MCF 10A (cell line): ENCODE data around the gene ADGRD1. TPM values are rescaled to one million over a fixed set of nuclear protein-coding genes. Genes with fewer than 3 reads are reported as not detected.
"Not testable (repeated sequence)": the region's sequence is repeated elsewhere in the genome, so short reads cannot be mapped to it uniquely, and the experiment has no call there.

ENCODE experiments used
- BruUV-seq: library from RNA; stranded (reverse); fragments of 400-500 nt; replicated peaks from 2 replicates; lab custom pipeline; 2021; lab: Mats Ljungman, UMichigan
- CTCF ChIA-PET: fragments of 300-600 bp; sonication (Branson Sonifier 250); formaldehyde crosslinking; extraction: SDS; loops from one replicate; lab custom pipeline; 2021; ENCODE audit warnings: antibody characterized with exemption, inconsistent platforms; lab: Yijun Ruan, JAX
- POLR2A ChIA-PET: fragments of 300-600, 350-650 bp; sonication (Branson Sonifier 250); formaldehyde crosslinking; extraction: SDS; loops from one replicate; lab custom pipeline; 2020; ENCODE audit warnings: antibody characterized with exemption, inconsistent platforms; lab: Yijun Ruan, JAX
- DNase-seq: peaks from one replicate; pipeline ENCODE4 v3.0.0-alpha.2; 2018; ENCODE audit not compliant: unreplicated experiment
- H3K27ac Mint-ChIP-seq: one replicate; pipeline ENCODE4 v1.8.0; 2022; ENCODE audit warnings: mild to moderate bottlenecking, low read depth, mixed read lengths; ENCODE audit not compliant: unreplicated experiment
- H3K27me3 Mint-ChIP-seq: one replicate; pipeline ENCODE4 v1.8.0; 2022; ENCODE audit warnings: mixed read lengths; ENCODE audit not compliant: insufficient read depth, unreplicated experiment
- H3K36me3 Mint-ChIP-seq: one replicate; pipeline ENCODE4 v1.8.0; 2022; ENCODE audit warnings: mild to moderate bottlenecking, moderate library complexity, mixed read lengths; ENCODE audit not compliant: insufficient read depth, unreplicated experiment
- H3K4me1 Mint-ChIP-seq: one replicate; pipeline ENCODE4 v1.8.0; 2022; ENCODE audit warnings: mixed read lengths; ENCODE audit not compliant: insufficient read depth, unreplicated experiment
- H3K4me3 Mint-ChIP-seq: one replicate; pipeline ENCODE4 v1.8.0; 2022; ENCODE audit warnings: mild to moderate bottlenecking, moderate library complexity, mixed read lengths; ENCODE audit not compliant: unreplicated experiment
- H3K9me3 Mint-ChIP-seq: one replicate; pipeline ENCODE4 v1.8.0; 2022; ENCODE audit warnings: mixed read lengths; ENCODE audit not compliant: unreplicated experiment
- CTCF ChIP-seq: fragments of 200-600 bp; IDR thresholded peaks from one replicate; pipeline ENCODE4 v1.8.0; 2022; ENCODE audit warnings: antibody characterized with exemption, mild to moderate bottlenecking; ENCODE audit not compliant: unreplicated experiment
- intact Hi-C: fragments of 100-400 bp; cut with micrococcal nuclease; formaldehyde crosslinking; loops from 2 replicates; pipeline ENCODE4 v1.14.1; 2022
- total RNA-seq: library from RNA; stranded (reverse); gene quantifications from 2 replicates; pipeline ENCODE4 v1.2.3, GENCODE V29; 2022

ADGRD1 gene
- total RNA-seq, 1 experiment from 2014 or later = 0.68 TPM

GRCh38 chr12:130933269-130933995, 20.3 kb upstream of the ADGRD1 start:
- CTCF ChIA-PET = interaction anchor here (1.2 kb wide), 1 partner anchor 170 kb away, joined by 5 read pairs; no protein-coding TSS in a partner anchor
- Mint-ChIP-seq H3K27ac (no peak overlapping the region), H3K36me3 (no peaks in the 10 kb centered on the region), H3K27me3 (peaks cover 60% of the 10 kb centered on the region), H3K4me3 (no peak overlapping the region), H3K4me1 (peaks cover 3% of the 10 kb centered on the region), H3K9me3 (peaks cover 13% of the 10 kb centered on the region)
- intact Hi-C loops = no loop called here
- TF ChIP-seq CTCF = no peak
- DNase-seq = no peak
- BruUV-seq = no TSS peak
- POLR2A ChIA-PET = no interaction called here

- H3K4me1 Mint-ChIP-seq = no peaks in the 10 kb centered on the region
- CTCF ChIA-PET = interaction anchor here (0.7 kb wide), 1 partner anchor 60 kb away, joined by 4 read pairs; no protein-coding TSS in a partner anchor
- peaks cover 60% of the 10 kb centered on the region for H3K27me3 Mint-ChIP-seq
- POLR2A ChIA-PET = no interaction called here
- no peaks in the 10 kb centered on the region for H3K36me3 Mint-ChIP-seq
- no peak overlapping the region for H3K27ac Mint-ChIP-seq
- no peak overlapping the region for H3K4me3 Mint-ChIP-seq
- intact Hi-C loops = no loop called here
- TF ChIP-seq CTCF = no peak
- peaks cover 13% of the 10 kb centered on the region for H3K9me3 Mint-ChIP-seq
- no peak for DNase-seq
- BruUV-seq = no TSS peak
Measured at GRCh38 chr12:130934753-130935152, 19.0 kb upstream of the ADGRD1 start.

GRCh38 chr12:130936561-130936960, 17.1 kb upstream of the ADGRD1 start:
- DNase-seq = no peak
- H3K4me3 Mint-ChIP-seq = no peak overlapping the region
- CTCF ChIA-PET = interaction anchor here (0.9 kb wide), 1 partner anchor 21 kb away, joined by 3 read pairs; no protein-coding TSS in a partner anchor
- peaks cover 13% of the 10 kb centered on the region for H3K9me3 Mint-ChIP-seq
- H3K36me3 Mint-ChIP-seq = no peaks in the 10 kb centered on the region
- BruUV-seq = no TSS peak
- POLR2A ChIA-PET = no interaction called here
- H3K4me1 Mint-ChIP-seq = no peaks in the 10 kb centered on the region
- intact Hi-C loops = no loop called here
- no peak for TF ChIP-seq CTCF
- H3K27me3 Mint-ChIP-seq = peaks cover 52% of the 10 kb centered on the region
- no peak overlapping the region for H3K27ac Mint-ChIP-seq

GRCh38 chr12:130937063-130937462, 16.6 kb upstream of the ADGRD1 start:
- TF ChIP-seq CTCF = no peak
- no TSS peak for BruUV-seq
- no peaks in the 10 kb centered on the region for H3K4me1 Mint-ChIP-seq
- H3K4me3 Mint-ChIP-seq = no peak overlapping the region
- ChIA-PET CTCF (interaction anchor here (0.9 kb wide), 1 partner anchor 21 kb away, joined by 3 read pairs; no protein-coding TSS in a partner anchor), POLR2A (no interaction called here)
- no peak for DNase-seq
- no peak overlapping the region for H3K27ac Mint-ChIP-seq
- peaks cover 13% of the 10 kb centered on the region for H3K9me3 Mint-ChIP-seq
- peaks cover 47% of the 10 kb centered on the region for H3K27me3 Mint-ChIP-seq
- no peaks in the 10 kb centered on the region for H3K36me3 Mint-ChIP-seq
- intact Hi-C loops = no loop called here

GRCh38 chr12:130937546-130937945, 16.2 kb upstream of the ADGRD1 start:
- BruUV-seq, intact Hi-C loops: not testable (repeated sequence)

More at GRCh38 chr12:130937546-130937945, 16.2 kb upstream of the ADGRD1 start:
- Mint-ChIP-seq H3K9me3 (peaks cover 13% of the 10 kb centered on the region), H3K27me3 (peaks cover 42% of the 10 kb centered on the region)
- POLR2A ChIA-PET, H3K36me3 Mint-ChIP-seq, DNase-seq, H3K27ac Mint-ChIP-seq, CTCF ChIA-PET, H3K4me3 Mint-ChIP-seq, H3K4me1 Mint-ChIP-seq: not testable (repeated sequence)
